Head of caudate nucleus (tissue), 42 donors: ENCODE results near the gene CUX1.

Experiments
- DNase-seq, 42 donors: peaks; one replicate each; pipeline versions ENCODE4 v3.0.0 to v3.0.0-alpha.2; 2020 to 2021; ENCODE audit warnings: mixed read lengths in 7 of 42
- intact Hi-C: fragments of 100-400 bp; cut with DNase I; formaldehyde crosslinking; loops from one replicate; pipeline ENCODE4 v1.15.0; 2022

The CUX1 gene, protein sequence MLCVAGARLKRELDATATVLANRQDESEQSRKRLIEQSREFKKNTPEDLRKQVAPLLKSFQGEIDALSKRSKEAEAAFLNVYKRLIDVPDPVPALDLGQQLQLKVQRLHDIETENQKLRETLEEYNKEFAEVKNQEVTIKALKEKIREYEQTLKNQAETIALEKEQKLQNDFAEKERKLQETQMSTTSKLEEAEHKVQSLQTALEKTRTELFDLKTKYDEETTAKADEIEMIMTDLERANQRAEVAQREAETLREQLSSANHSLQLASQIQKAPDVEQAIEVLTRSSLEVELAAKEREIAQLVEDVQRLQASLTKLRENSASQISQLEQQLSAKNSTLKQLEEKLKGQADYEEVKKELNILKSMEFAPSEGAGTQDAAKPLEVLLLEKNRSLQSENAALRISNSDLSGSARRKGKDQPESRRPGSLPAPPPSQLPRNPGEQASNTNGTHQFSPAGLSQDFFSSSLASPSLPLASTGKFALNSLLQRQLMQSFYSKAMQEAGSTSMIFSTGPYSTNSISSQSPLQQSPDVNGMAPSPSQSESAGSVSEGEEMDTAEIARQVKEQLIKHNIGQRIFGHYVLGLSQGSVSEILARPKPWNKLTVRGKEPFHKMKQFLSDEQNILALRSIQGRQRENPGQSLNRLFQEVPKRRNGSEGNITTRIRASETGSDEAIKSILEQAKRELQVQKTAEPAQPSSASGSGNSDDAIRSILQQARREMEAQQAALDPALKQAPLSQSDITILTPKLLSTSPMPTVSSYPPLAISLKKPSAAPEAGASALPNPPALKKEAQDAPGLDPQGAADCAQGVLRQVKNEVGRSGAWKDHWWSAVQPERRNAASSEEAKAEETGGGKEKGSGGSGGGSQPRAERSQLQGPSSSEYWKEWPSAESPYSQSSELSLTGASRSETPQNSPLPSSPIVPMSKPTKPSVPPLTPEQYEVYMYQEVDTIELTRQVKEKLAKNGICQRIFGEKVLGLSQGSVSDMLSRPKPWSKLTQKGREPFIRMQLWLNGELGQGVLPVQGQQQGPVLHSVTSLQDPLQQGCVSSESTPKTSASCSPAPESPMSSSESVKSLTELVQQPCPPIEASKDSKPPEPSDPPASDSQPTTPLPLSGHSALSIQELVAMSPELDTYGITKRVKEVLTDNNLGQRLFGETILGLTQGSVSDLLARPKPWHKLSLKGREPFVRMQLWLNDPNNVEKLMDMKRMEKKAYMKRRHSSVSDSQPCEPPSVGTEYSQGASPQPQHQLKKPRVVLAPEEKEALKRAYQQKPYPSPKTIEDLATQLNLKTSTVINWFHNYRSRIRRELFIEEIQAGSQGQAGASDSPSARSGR (N-terminal part only)

GRCh38 chr7:101817471-101818286 lies at the start of gene CUX1:
Gene CUX1, plus strand, starts transcription at chr7:101817626. Its CDS starts 14 bp downstream, at chr7:101817640.
- peak in 15 of 42 donors; percentile 11 to 50 (median 24) for DNase-seq
- intact Hi-C loops = loop anchor here (10.0 kb wide), 2 partner anchors 297 to 417 kb away; no protein-coding TSS in a partner anchor

DNA sequence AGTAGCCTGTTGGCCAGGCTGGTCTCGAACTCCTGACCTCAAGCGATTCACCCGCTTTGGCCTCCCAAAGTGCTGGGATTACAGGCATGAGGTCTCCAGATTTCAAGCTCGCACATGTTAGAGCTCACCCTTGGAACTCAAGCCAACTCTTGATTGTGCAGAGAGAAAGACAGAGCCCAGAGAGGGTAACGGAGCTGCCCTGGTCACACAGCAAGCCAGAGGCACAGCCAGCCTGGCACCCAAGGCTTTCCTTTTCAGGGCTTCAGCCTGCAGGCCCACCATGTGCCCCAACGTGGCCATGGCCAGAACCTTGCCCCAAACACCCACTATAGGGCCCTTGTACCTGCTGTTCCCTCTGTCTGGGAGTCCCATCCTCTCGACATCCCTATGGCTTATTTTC lies 49.1 kb upstream of the CUX1 start:
- DNase-seq = no peak
- intact Hi-C loops = no loop called here

DNA sequence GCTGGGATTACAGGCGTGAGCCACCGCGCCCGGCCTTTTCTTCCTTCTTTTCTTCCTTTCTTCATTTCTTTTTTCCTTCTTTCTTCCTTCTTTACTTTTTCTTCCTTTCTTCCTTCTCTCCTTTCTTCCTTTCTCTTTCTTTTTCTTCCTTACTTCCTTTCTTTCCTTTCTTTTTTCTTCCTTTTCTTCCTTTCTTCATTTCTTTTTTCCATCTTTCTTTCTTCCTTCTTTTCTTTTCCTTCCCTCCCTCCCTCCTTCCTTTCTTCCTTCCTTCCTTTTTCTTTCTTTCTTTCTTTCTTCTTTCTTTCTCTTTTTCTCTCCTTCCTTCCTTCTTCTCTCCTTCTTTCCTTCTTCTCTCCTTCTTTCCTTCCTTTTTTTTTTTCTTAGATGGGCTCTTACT lies 47.0 kb upstream of the CUX1 start:
- no peak for DNase-seq
- intact Hi-C loops = no loop called here

- no peak for DNase-seq
- intact Hi-C loops = no loop called here
Measured at GRCh38 chr7:101772508-101773211, 44.8 kb upstream of the CUX1 start.

GRCh38 chr7:101775181-101775580 lies 42.2 kb upstream of the CUX1 start:
- DNase-seq = no peak
- intact Hi-C loops = no loop called here

- intact Hi-C loops = no loop called here
- no peak for DNase-seq
Measured at GRCh38 chr7:101778026-101778580, 39.3 kb upstream of the CUX1 start.

- no peak for DNase-seq
- intact Hi-C loops = no loop called here
Measured at GRCh38 chr7:101779267-101779666, 38.2 kb upstream of the CUX1 start.

DNA sequence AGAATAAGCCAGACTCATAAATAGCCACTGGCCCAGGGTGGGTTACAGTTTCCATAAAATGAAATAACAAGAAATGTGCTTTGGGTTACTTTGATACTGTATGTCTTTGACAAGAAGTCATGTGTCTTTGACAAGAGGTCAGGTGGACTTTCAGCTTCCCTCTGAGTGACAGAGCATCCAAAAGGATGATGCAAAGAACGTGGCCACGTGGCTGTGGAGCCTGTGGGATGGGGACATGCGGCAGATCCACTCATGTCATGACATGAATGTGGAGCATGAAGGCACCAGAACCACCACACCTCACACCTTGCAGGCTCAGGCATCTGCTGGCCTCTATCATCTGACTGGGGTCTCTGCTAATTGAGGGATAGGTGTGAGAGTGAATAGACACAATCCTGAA lies 37.1 kb upstream of the CUX1 start:
- no peak for DNase-seq
- intact Hi-C loops = no loop called here

DNA sequence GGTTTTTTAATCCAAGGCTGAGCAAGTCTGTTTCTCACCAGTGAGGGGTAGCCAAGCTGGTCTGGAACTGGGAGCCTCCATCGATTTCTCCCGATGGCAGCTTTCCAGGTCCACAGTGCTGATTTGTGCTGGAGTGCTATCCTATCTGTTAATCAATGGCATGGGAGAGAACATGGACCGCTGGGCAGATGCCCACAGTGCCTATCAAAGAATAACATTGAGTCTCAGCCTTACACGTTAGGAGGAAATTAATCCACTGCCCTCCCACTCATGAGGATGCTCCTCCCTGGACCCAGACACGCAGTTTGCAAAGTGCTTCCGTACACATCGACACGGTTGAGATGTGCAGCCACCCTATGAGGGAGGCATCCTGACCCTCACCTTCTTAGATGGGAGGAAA lies 36.0 kb upstream of the CUX1 start:
- intact Hi-C loops = no loop called here
- no peak for DNase-seq

DNA sequence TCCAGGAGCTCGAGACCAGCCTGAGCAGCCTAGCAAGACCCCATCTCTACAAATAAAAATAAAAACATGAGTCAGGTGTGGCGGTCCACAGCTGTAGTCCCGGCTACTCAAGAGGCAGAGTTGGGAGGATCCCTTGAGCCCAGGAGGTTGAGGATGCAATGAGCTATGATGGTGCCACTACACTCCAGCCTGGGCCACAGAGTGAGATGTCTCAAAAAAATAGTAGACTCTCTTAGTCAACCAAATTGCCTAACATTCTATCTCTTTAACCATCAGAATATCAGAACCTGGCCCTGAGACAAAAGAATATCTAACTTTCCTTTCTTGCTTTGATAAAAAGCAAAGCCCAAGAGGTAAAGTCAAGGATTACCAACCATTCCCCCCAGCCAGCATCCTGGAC lies 35.0 kb upstream of the CUX1 start:
- intact Hi-C loops = no loop called here
- no peak for DNase-seq

DNA sequence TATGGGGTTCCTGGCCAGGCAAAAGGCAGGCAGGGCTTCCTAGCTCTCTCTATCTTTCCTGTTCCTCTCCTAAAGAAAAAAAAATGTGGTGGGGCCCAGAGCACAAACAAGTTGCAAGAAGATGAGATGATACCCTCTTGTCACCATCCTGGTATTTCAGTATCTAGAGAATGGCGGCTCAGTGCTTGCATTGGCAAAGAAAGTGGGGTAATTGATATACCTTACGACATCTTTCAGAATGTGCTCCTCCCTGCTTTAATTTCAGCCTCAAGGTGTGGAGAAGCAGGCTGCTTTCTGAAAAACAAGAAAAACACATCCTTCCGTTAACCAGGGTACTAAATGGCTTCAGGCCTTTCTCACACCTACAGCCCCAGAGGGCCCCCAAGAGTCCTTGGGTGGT lies 34.5 kb upstream of the CUX1 start:
- intact Hi-C loops = no loop called here
- DNase-seq = no peak

- intact Hi-C loops = no loop called here
- DNase-seq = peak; percentile 6 to 83 (median 52)
Measured at GRCh38 chr7:101783381-101784181, 33.8 kb upstream of the CUX1 start.

GRCh38 chr7:101784292-101785127 lies 32.9 kb upstream of the CUX1 start:
- DNase-seq = peak in 5 of 42 donors; percentile 3 to 46 (median 12)
- intact Hi-C loops = no loop called here

DNA sequence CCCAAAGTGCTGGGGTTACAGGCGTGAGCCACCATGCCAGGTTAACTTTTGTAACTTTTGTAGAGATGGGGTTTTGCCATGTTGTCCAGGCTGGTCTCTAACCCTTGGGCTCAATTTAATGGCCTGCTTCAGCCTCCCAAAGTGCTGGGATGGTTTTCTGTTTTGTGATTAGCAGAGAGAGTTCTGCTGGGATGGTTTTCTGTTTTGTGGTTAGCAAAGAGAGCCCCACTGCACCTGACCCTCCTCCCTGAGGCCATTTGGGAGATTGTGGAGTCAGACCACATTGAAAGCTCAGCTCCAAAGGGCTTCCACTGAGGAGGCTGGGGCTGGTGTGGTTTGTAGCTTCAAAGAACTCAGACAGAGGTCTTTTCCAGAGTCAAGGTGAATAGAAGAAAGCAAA lies 29.6 kb upstream of the CUX1 start:
- no peak for DNase-seq
- intact Hi-C loops = no loop called here

GRCh38 chr7:101788517-101788916 lies 28.9 kb upstream of the CUX1 start:
- intact Hi-C loops = no loop called here
- no peak for DNase-seq
